IMR-90 (cell line): ENCODE data around the gene DHX9. TPM values are rescaled to one million over a fixed set of nuclear protein-coding genes. Genes with fewer than 3 reads are reported as not detected.

Source experiments
- ATAC-seq: fragments of 200-7000 bp; cut with Tn5 transposase; 2 replicates; pipeline ENCODE4 v1.9.1; 2020; ENCODE audit warnings: low read depth, mild to moderate bottlenecking, moderate library complexity
- BruUV-seq: library from RNA; stranded (reverse); fragments of 400-500 nt; replicated peaks from 2 replicates; lab custom pipeline; 2021; lab: Mats Ljungman, UMichigan
- CTCF ChIA-PET: fragments of 300-600 bp; formaldehyde crosslinking; extraction: SDS; loops from one replicate; lab custom pipeline; 2021; ENCODE audit warnings: antibody characterized with exemption; lab: Yijun Ruan, JAX
- POLR2A ChIA-PET: fragments of 300-600 bp; sonication (Branson Sonifier 250); formaldehyde crosslinking; loops from one replicate; lab custom pipeline; 2022; ENCODE audit warnings: antibody characterized with exemption; ENCODE audit not compliant: unreplicated experiment; lab: Charles Lee
- DNase-seq: peaks from one replicate; pipeline ENCODE4 v3.0.0; 2013
- H2AFZ ChIP-seq: replicated peaks from 2 replicates; pipeline ENCODE3; 2013; ENCODE audit warnings: low read length, mild to moderate bottlenecking; ENCODE audit not compliant: poor library complexity
- H2AK5ac ChIP-seq: 2 replicates; pipeline ENCODE4 v1.6.1; 2013; ENCODE audit warnings: low read depth, low read length, inconsistent platforms
- H2AK9ac ChIP-seq: replicated peaks from 2 replicates; pipeline ENCODE3; 2013; ENCODE audit warnings: mild to moderate bottlenecking, low read depth, low read length, moderate library complexity; ENCODE audit not compliant: poor library complexity
- H2BK120ac ChIP-seq: 2 replicates; pipeline ENCODE4 v1.6.1; 2013; ENCODE audit warnings: low read depth, low read length, inconsistent platforms
- H2BK15ac ChIP-seq: 3 replicates; pipeline ENCODE4 v1.6.1; 2013; ENCODE audit warnings: low read depth, low read length, inconsistent platforms
- H2BK20ac ChIP-seq: 2 replicates; pipeline ENCODE4 v1.6.1; 2013; ENCODE audit warnings: low read depth, mild to moderate bottlenecking, inconsistent platforms, low read length, moderate library complexity
- H2BK5ac ChIP-seq: 2 replicates; pipeline ENCODE4 v1.6.1; 2013; ENCODE audit warnings: mild to moderate bottlenecking, low read depth, low read length, inconsistent platforms; ENCODE audit not compliant: poor library complexity, severe bottlenecking
- H3K14ac ChIP-seq: replicated peaks from 2 replicates; pipeline ENCODE4 v1.6.1; 2013; ENCODE audit warnings: low read depth, low read length, inconsistent platforms
- H3K18ac ChIP-seq: 2 replicates; pipeline ENCODE4 v1.6.1; 2013; ENCODE audit warnings: low read depth, low read length, control low read depth
- H3K23ac ChIP-seq: 2 replicates; pipeline ENCODE4 v1.6.1; 2013; ENCODE audit warnings: low read depth, low read length, inconsistent platforms
- H3K27ac ChIP-seq: 2 replicates; pipeline ENCODE4 v1.5.1; 2013; ENCODE audit warnings: mild to moderate bottlenecking, control low read depth, low read length; ENCODE audit not compliant: insufficient read depth
- H3K27me3 ChIP-seq: 2 replicates; pipeline ENCODE4 v1.6.1; 2013; ENCODE audit warnings: low read length; ENCODE audit not compliant: control insufficient read depth, insufficient read depth
- H3K36me3 ChIP-seq: 2 replicates; pipeline ENCODE4 v1.6.1; 2013; ENCODE audit warnings: low read length, mixed read lengths; ENCODE audit not compliant: control insufficient read depth, insufficient read depth
- H3K4ac ChIP-seq: 2 replicates; pipeline ENCODE4 v1.6.1; 2013; ENCODE audit warnings: low read depth, low read length, inconsistent platforms
- H3K4me1 ChIP-seq: 2 replicates; pipeline ENCODE4 v1.6.1; 2013; ENCODE audit warnings: low read length, mixed read lengths; ENCODE audit not compliant: control insufficient read depth, insufficient read depth
- H3K4me2 ChIP-seq: 2 replicates; pipeline ENCODE4 v1.6.1; 2013; ENCODE audit warnings: low read depth, mild to moderate bottlenecking, control low read depth, low read length, moderate library complexity
- H3K4me3 ChIP-seq: 2 replicates; pipeline ENCODE4 v1.5.1; 2013; ENCODE audit warnings: low read depth, mild to moderate bottlenecking, control low read depth, low read length, moderate library complexity; ENCODE audit not compliant: insufficient read depth
- H3K56ac ChIP-seq: 2 replicates; pipeline ENCODE4 v1.6.1; 2013; ENCODE audit warnings: low read length, inconsistent platforms; ENCODE audit not compliant: insufficient read depth; ENCODE audit errors: extremely low read depth
- H3K79me1 ChIP-seq, 2 experiments: 2 replicates each; pipeline ENCODE4 v1.6.1; 2013; ENCODE audit warnings: low read length in 2 of 2, inconsistent platforms in 1 of 2, low read depth in 1 of 2
- H3K9ac ChIP-seq: 2 replicates; pipeline ENCODE4 v1.6.1; 2013; ENCODE audit warnings: low read depth, low read length, control low read depth
- H3K9me1 ChIP-seq: 2 replicates; pipeline ENCODE4 v1.6.1; 2013; ENCODE audit warnings: low read length, inconsistent platforms; ENCODE audit not compliant: insufficient read depth
- H3K9me3 ChIP-seq: 2 replicates; pipeline ENCODE4 v1.6.1; 2013; ENCODE audit warnings: low read length; ENCODE audit not compliant: control insufficient read depth, insufficient read depth
- H4K20me1 ChIP-seq: 2 replicates; pipeline ENCODE4 v1.6.1; 2013; ENCODE audit warnings: low read length, inconsistent platforms; ENCODE audit not compliant: insufficient read depth
- H4K5ac ChIP-seq: 2 replicates; pipeline ENCODE4 v1.6.1; 2013; ENCODE audit warnings: mild to moderate bottlenecking, low read depth, low read length, control low read depth
- H4K8ac ChIP-seq, 2 experiments: 2 replicates each; pipeline ENCODE4 v1.6.1; 2013; ENCODE audit warnings: low read depth in 2 of 2, low read length in 2 of 2, control low read depth in 1 of 2, inconsistent platforms in 1 of 2
- H4K91ac ChIP-seq: 2 replicates; pipeline ENCODE4 v1.6.1; 2013; ENCODE audit warnings: low read depth, low read length, inconsistent platforms; ENCODE audit not compliant: insufficient read depth
- CEBPB ChIP-seq: IDR thresholded peaks from 2 replicates; pipeline ENCODE4 v1.6.1; 2012; ENCODE audit warnings: low read depth, low read length, improper control_type of control experiment
- POLR2A ChIP-seq: IDR thresholded peaks from 2 replicates; pipeline ENCODE4 v1.6.1; 2012; ENCODE audit warnings: mild to moderate bottlenecking, low read depth, low read length
- RAD21 ChIP-seq: IDR thresholded peaks from 2 replicates; pipeline ENCODE4 v1.6.1; 2012; ENCODE audit warnings: low read length, improper control_type of control experiment
- SMC3 ChIP-seq: fragments of 150-350 bp; IDR thresholded peaks from 2 replicates; pipeline ENCODE4 v1.6.1; 2016; ENCODE audit warnings: low read depth, mild to moderate bottlenecking, antibody characterized with exemption, low read length, moderate library complexity
- USF2 ChIP-seq: fragments of 150-350 bp; IDR thresholded peaks from 2 replicates; pipeline ENCODE4 v1.6.1; 2017; ENCODE audit warnings: mild to moderate bottlenecking, antibody characterized with exemption, low read length, low read depth
- dilution Hi-C: fragments of 300-500 bp; cut with HindIII; formaldehyde crosslinking; loops from one replicate; pipeline ENCODE4 v1.14.3; 2018; ENCODE audit warnings: low sequenced_read_pairs; ENCODE audit not compliant: unreplicated experiment
- in situ Hi-C: fragments of 300-500 bp; cut with MboI; formaldehyde crosslinking; loops from 3 replicates; pipeline ENCODE4 v1.14.3; 2019; ENCODE audit warnings: low sequenced_read_pairs, inconsistent platforms, mixed read lengths
- intact Hi-C: fragments of 100-400 bp; cut with micrococcal nuclease; formaldehyde crosslinking; loops from 2 replicates; pipeline ENCODE4 v1.10.0; 2022
- polyA plus RNA-seq, 3 experiments: library from polyadenylated mRNA; depleted of rRNA; stranded (reverse); fragments of >200 nt; gene quantifications; 2 replicates each; pipeline ENCODE4 v1.2.3, GENCODE V29; 2012; ENCODE audit warnings: low replicate concordance in 1 of 3
- total RNA-seq: library from RNA; depleted of rRNA; stranded (reverse); fragments of >200 nt; gene quantifications from 2 replicates; pipeline ENCODE4 v1.2.3, GENCODE V29; 2012

Gene DHX9
- total and polyA plus RNA-seq, 2 of the 4 experiments (the other 2 are of a cell fraction), result 119 to 211 TPM

- no peak for TF ChIP-seq POLR2A
- TF ChIP-seq CEBPB, result no peak
- TF ChIP-seq USF2, result 0 out of 2 replicates have a peak, but pooled peaks have one; percentile 22
- TF ChIP-seq SMC3, result no peak
- no peak for TF ChIP-seq RAD21
- CTCF ChIA-PET, result interaction anchor here (0.7 kb wide), 1 partner anchor 10 kb away, joined by 3 read pairs; no protein-coding TSS in a partner anchor
Observed at GRCh38 chr1:182884872-182885271, 45.7 kb downstream of the DHX9 start.

More at GRCh38 chr1:182884872-182885271, 45.7 kb downstream of the DHX9 start:
- ATAC-seq, result no peak
- H3K9ac ChIP-seq, result no peak overlapping the region
- H2BK120ac ChIP-seq, result no peak overlapping the region
- no peak overlapping the region for H2AK9ac ChIP-seq
- peaks cover 10 to 15% of the 10 kb centered on the region in 2 experiments; a peak in 3 of 4 replicates for H3K79me1 ChIP-seq
- H3K4me3 ChIP-seq, result no peak overlapping the region
- no TSS peak for BruUV-seq
- peaks cover 6% of the 10 kb centered on the region; the same call in 1 of the 2 replicates for H4K20me1 ChIP-seq
- no peak overlapping the region for H4K8ac ChIP-seq
- no peak overlapping the region for H3K56ac ChIP-seq
- H4K5ac ChIP-seq, result no peak overlapping the region
- H3K4ac ChIP-seq, result no peak overlapping the region
- H4K91ac ChIP-seq, result no peak overlapping the region
- H3K36me3 ChIP-seq, result peaks cover 59% of the 10 kb centered on the region
- no peak overlapping the region for H2BK20ac ChIP-seq
- no peak overlapping the region for H3K4me2 ChIP-seq
- H3K14ac ChIP-seq, result no peak overlapping the region
- dilution Hi-C loops (no loop called here), in situ Hi-C loops (loop anchor here (10.0 to 25.0 kb wide), 2 partner anchors 230 to 1827 kb away; no protein-coding TSS in a partner anchor), intact Hi-C loops (loop anchor here (10.0 kb wide), 1 partner anchor 240 kb away; no protein-coding TSS in a partner anchor)
- no peak overlapping the region for H2BK5ac ChIP-seq
- peaks cover 3% of the 10 kb centered on the region; the same call in 1 of the 2 replicates for H3K9me1 ChIP-seq
- no peak overlapping the region for H2AFZ ChIP-seq
- H3K27ac ChIP-seq, result no peak overlapping the region
- H3K4me1 ChIP-seq, result peaks cover 2% of the 10 kb centered on the region; the same call in 1 of the 2 replicates
- no peak overlapping the region for H2AK5ac ChIP-seq
- H2BK15ac ChIP-seq, result no peak overlapping the region
- H3K9me3 ChIP-seq, result no peaks in the 10 kb centered on the region
- DNase-seq, result no peak
- no peak overlapping the region for H3K18ac ChIP-seq
- H3K27me3 ChIP-seq, result no peaks in the 10 kb centered on the region
- no peak overlapping the region for H3K23ac ChIP-seq
- POLR2A ChIA-PET, result no interaction called here
